Measurements from ENCODE around the gene JADE1.

JADE1 gene

GRCh38 chr4:128840711-128841318, 31.3 kb downstream of the JADE1 start:
- TF ChIP-seq TAF1 (IDR thresholded peaks at IDR 0.05; ENCODE audit: borderline replicate concordance, insufficient read depth, low read length) (no peak), SIN3A (IDR thresholded peaks at IDR 0.05; ENCODE audit: borderline replicate concordance, insufficient read depth, low read length) (no peak), REST (IDR thresholded peaks at IDR 0.05; ENCODE audit: insufficient read depth in 1 of 2, low read depth in 2 of 2, low read length in 2 of 2) (no peak), POLR2AphosphoS5 (IDR thresholded peaks at IDR 0.05; ENCODE audit: low read depth, low read length) (no peak), FOXP2 (optimal IDR thresholded peaks at IDR 0.05; ENCODE audit: borderline replicate concordance, extremely low read depth, extremely low read length, insufficient read depth) (no peak)

GRCh38 chr4:128841402-128841801, 31.9 kb downstream of the JADE1 start:
- TF ChIP-seq POLR2AphosphoS5 (IDR thresholded peaks at IDR 0.05; ENCODE audit: low read depth, low read length), result no peak
- no peak for TF ChIP-seq REST (IDR thresholded peaks at IDR 0.05; ENCODE audit: insufficient read depth in 1 of 2, low read depth in 2 of 2, low read length in 2 of 2)
- no peak for TF ChIP-seq SIN3A (IDR thresholded peaks at IDR 0.05; ENCODE audit: borderline replicate concordance, insufficient read depth, low read length)
- TF ChIP-seq TAF1 (IDR thresholded peaks at IDR 0.05; ENCODE audit: borderline replicate concordance, insufficient read depth, low read length), result no peak
- no peak for TF ChIP-seq FOXP2 (optimal IDR thresholded peaks at IDR 0.05; ENCODE audit: borderline replicate concordance, extremely low read depth, extremely low read length, insufficient read depth)

- TF ChIP-seq FOXP2 (optimal IDR thresholded peaks at IDR 0.05; ENCODE audit: borderline replicate concordance, extremely low read depth, extremely low read length, insufficient read depth) (no peak), REST (IDR thresholded peaks at IDR 0.05; ENCODE audit: insufficient read depth in 1 of 2, low read depth in 2 of 2, low read length in 2 of 2) (no peak), POLR2AphosphoS5 (IDR thresholded peaks at IDR 0.05; ENCODE audit: low read depth, low read length) (no peak), TAF1 (IDR thresholded peaks at IDR 0.05; ENCODE audit: borderline replicate concordance, insufficient read depth, low read length) (no peak), SIN3A (IDR thresholded peaks at IDR 0.05; ENCODE audit: borderline replicate concordance, insufficient read depth, low read length) (no peak)
These were observed 35.4 kb downstream of the JADE1 start for GRCh38 chr4:128844931-128845330.

- TF ChIP-seq POLR2AphosphoS5 (IDR thresholded peaks at IDR 0.05; ENCODE audit: low read depth, low read length), result no peak
- TF ChIP-seq TAF1 (IDR thresholded peaks at IDR 0.05; ENCODE audit: borderline replicate concordance, insufficient read depth, low read length), result no peak
- no peak for TF ChIP-seq SIN3A (IDR thresholded peaks at IDR 0.05; ENCODE audit: borderline replicate concordance, insufficient read depth, low read length)
- TF ChIP-seq REST (IDR thresholded peaks at IDR 0.05; ENCODE audit: insufficient read depth in 1 of 2, low read depth in 2 of 2, low read length in 2 of 2), result no peak
- TF ChIP-seq FOXP2 (optimal IDR thresholded peaks at IDR 0.05; ENCODE audit: borderline replicate concordance, extremely low read depth, extremely low read length, insufficient read depth), result no peak
These were observed 36.6 kb downstream of the JADE1 start for GRCh38 chr4:128846063-128846462.
